Esophagus muscularis mucosa (tissue), 4 donors: ENCODE data around the gene STXBP6. TPM values are rescaled to one million over a fixed set of nuclear protein-coding genes. Genes with fewer than 3 reads are reported as not detected.

Source experiments
- DNase-seq: peaks from one replicate; pipeline ENCODE4 v3.0.0-alpha.2; 2017; ENCODE audit errors: extremely low spot score
- H3K27ac ChIP-seq, 4 donors: fragments of 200-600 bp; sonication (generic); replicated peaks in 1 of 4; 1 replicate in 3 of 4; 2 replicates in 1 of 4; pipeline ENCODE4 v1.5.1; 2016 to 2019; ENCODE audit warnings: mild to moderate bottlenecking in 1 of 4
- H3K27me3 ChIP-seq, 4 donors: fragments of 200-600 bp; sonication (generic); one replicate each; pipeline versions ENCODE4 v1.5.1 to v1.6.0; 2016 to 2019
- H3K36me3 ChIP-seq, 4 donors: fragments of 200-600 bp; sonication (generic); one replicate each; pipeline ENCODE4 v1.5.1; 2016 to 2019
- H3K4me1 ChIP-seq, 4 donors: fragments of 200-600 bp; sonication (generic); one replicate each; pipeline ENCODE4 v1.5.1; 2016 to 2019
- H3K4me3 ChIP-seq, 4 donors: fragments of 200-600 bp; sonication (generic); 1 replicate in 2 of 4; 2 replicates in 2 of 4; pipeline ENCODE4 v1.5.1; 2016 to 2019; ENCODE audit warnings: mild to moderate bottlenecking in 4 of 4, moderate library complexity in 1 of 4
- H3K9me3 ChIP-seq, 4 donors: fragments of 200-600 bp; sonication (generic); 1 replicate in 3 of 4; 2 replicates in 1 of 4; pipeline ENCODE4 v1.5.1; 2016 to 2019
- EP300 ChIP-seq: sonication (generic); formaldehyde crosslinking; IDR thresholded peaks from one replicate; pipeline ENCODE4 v1.6.1; 2017; ENCODE audit warnings: antibody characterized with exemption
- POLR2A ChIP-seq: fragments of 450-650 bp; IDR thresholded peaks from one replicate; pipeline ENCODE4 v1.6.1; 2017; ENCODE audit warnings: antibody characterized with exemption, moderate library complexity, mild to moderate bottlenecking, low read depth
- POLR2AphosphoS5 ChIP-seq, 2 donors: sonication (generic); formaldehyde crosslinking; IDR thresholded peaks; one replicate each; pipeline ENCODE4 v1.6.1; 2017; ENCODE audit warnings: antibody characterized with exemption in 2 of 2
- WGBS: methylation state at CpG from one replicate; pipeline ENCODE4 v1.1.5; 2018; 5-methylcytosine and 5-hydroxymethylcytosine counted together
- intact Hi-C: fragments of 100-400 bp; cut with DNase I; formaldehyde crosslinking; loops from one replicate; pipeline ENCODE4 v1.15.1; 2023
- total RNA-seq, 4 donors: library from RNA; depleted of rRNA; stranded (reverse); fragments of >200 nt; gene quantifications; one replicate each; pipeline versions ENCODE4 v1.1.0 to v1.2.1, GENCODE V29; 2016
- TF ChIP-seq, protein P1 (sequence below), 3 experiments: fragments of 200-600 bp in 2 of 3; fragments of 450-650 bp in 1 of 3; sonication (generic) in 2 of 3; IDR thresholded peaks; one replicate each; pipeline ENCODE4 v1.5.1; 2017 to 2019; ENCODE audit warnings: antibody characterized with exemption in 3 of 3, mild to moderate bottlenecking in 2 of 3, moderate library complexity in 1 of 3

The STXBP6 gene
- total RNA-seq, 4 donors from 2014 or later, result 36.9 to 60.4 (median 52.1) TPM

DNA sequence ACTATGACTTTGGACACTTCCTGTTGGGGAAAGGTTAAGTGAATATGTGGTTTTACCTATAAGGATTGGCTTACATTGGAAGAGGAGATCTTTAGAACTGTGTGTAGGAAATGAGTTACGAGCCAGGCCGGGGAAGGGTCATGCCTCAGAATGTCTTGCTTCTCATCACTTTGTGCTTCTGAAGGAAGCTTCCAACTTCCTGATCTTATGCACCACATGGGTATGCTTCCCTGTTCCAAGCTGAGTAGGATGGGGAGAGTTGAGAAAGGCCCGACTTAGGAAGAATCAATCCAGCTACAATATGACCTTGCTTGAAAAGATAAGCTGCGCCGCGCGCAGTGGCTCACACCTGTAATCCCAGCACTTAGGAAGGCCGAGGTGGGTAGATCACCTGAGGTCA, 59.9 kb downstream of the STXBP6 start:
- Histone ChIP-seq H3K4me3 (no peak overlapping the region), H3K27me3 (no peaks in the 10 kb centered on the region), H3K36me3 (peaks cover 0 to 5% (median 1%) of the 10 kb centered on the region in 4 donors), H3K4me1 (peaks cover 21 to 37% (median 36%) of the 10 kb centered on the region in 4 donors), H3K9me3 (no peaks in the 10 kb centered on the region), H3K27ac (no peak overlapping the region)
- 90% methylated on average over 8 of the region's 8 CpGs for WGBS
- DNase-seq, result no peak
- TF ChIP-seq POLR2A (no peak), EP300 (no peak), POLR2AphosphoS5 (IDR thresholded peaks at IDR 0.05) (no peak)
- TF ChIP-seq, protein P1, sequence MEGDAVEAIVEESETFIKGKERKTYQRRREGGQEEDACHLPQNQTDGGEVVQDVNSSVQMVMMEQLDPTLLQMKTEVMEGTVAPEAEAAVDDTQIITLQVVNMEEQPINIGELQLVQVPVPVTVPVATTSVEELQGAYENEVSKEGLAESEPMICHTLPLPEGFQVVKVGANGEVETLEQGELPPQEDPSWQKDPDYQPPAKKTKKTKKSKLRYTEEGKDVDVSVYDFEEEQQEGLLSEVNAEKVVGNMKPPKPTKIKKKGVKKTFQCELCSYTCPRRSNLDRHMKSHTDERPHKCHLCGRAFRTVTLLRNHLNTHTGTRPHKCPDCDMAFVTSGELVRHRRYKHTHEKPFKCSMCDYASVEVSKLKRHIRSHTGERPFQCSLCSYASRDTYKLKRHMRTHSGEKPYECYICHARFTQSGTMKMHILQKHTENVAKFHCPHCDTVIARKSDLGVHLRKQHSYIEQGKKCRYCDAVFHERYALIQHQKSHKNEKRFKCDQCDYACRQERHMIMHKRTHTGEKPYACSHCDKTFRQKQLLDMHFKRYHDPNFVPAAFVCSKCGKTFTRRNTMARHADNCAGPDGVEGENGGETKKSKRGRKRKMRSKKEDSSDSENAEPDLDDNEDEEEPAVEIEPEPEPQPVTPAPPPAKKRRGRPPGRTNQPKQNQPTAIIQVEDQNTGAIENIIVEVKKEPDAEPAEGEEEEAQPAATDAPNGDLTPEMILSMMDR (IDR thresholded peaks at IDR 0.05), result no peak
- intact Hi-C loops, result no loop called here

DNA sequence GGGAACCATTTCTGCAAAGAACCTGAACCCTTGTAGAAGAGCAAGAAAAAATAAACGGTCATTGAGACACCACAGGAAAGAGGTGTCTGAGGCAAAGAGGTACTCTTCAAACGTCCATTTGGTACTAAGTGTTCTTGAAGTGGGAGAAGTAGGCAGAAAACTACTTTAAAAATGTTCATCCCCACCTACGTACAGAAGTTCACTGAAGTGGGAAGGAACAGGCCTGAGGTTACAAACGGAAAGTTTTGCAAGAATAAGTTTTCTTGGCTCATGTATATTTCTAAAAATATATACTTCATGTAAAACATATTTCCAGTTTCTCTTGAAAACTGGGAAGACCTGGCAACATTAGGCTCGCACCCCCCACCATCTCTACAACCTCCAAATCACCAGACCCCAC, 61.2 kb downstream of the STXBP6 start:
- TF ChIP-seq EP300 (no peak), POLR2AphosphoS5 (IDR thresholded peaks at IDR 0.05) (no peak), POLR2A (no peak)
- TF ChIP-seq, protein P1 (IDR thresholded peaks at IDR 0.05), result no peak
- intact Hi-C loops, result no loop called here
- peaks cover 27 to 50% (median 41%) of the 10 kb centered on the region in 4 donors for H3K4me1 ChIP-seq
- H3K9me3 ChIP-seq, result no peaks in the 10 kb centered on the region
- no peaks in the 10 kb centered on the region for H3K27me3 ChIP-seq
- no peak for DNase-seq
- 55% methylated on average over 5 of the region's 5 CpGs for WGBS
- peaks cover 0 to 5% (median 1%) of the 10 kb centered on the region in 4 donors for H3K36me3 ChIP-seq
- H3K4me3 ChIP-seq, result no peak overlapping the region
- no peak overlapping the region for H3K27ac ChIP-seq

DNA sequence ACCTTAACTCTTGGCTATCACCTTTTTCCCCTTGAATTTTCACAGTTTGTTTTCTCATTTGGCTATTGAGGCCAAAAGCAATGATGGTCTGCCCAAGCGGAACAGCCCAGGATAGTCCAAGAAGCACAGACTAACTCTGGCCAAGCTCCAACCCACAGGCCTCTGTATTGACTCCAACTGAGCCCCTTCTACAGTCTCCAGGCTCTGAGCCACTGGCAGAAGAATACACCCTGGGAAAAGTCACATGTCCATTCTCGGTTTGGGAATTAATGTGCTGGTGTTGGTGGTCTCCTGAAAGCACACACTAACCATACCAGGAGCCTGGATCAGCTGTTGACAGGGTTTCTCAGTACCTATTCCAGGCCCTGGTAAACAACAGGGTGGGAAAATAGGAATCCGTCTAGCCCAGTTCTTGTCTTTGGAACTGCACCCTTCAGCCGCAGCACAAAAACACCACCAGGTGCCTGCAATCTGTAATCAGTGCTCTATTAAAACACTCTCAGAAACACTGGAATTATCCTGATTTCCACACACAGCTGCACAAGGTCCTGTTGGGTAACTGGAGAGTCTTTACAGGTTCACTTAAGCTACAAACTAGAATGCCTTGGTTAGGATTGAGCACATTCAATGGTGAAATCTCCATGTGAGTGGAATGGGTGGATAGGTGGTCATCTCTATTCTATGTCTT, 63.6 kb downstream of the STXBP6 start:
- Histone ChIP-seq H3K4me3 (no peak overlapping the region), H3K9me3 (no peaks in the 10 kb centered on the region), H3K4me1 (peaks cover 25 to 47% (median 36%) of the 10 kb centered on the region in 4 donors), H3K36me3 (peaks cover 0 to 5% (median 1%) of the 10 kb centered on the region in 4 donors), H3K27ac (no peak overlapping the region), H3K27me3 (no peaks in the 10 kb centered on the region)
- no peak for DNase-seq
- WGBS, result 84% methylated on average over 4 of the region's 4 CpGs
- TF ChIP-seq EP300 (no peak), POLR2A (no peak), POLR2AphosphoS5 (IDR thresholded peaks at IDR 0.05) (no peak)
- TF ChIP-seq, protein P1 (IDR thresholded peaks at IDR 0.05), result no peak
- intact Hi-C loops, result no loop called here

DNA sequence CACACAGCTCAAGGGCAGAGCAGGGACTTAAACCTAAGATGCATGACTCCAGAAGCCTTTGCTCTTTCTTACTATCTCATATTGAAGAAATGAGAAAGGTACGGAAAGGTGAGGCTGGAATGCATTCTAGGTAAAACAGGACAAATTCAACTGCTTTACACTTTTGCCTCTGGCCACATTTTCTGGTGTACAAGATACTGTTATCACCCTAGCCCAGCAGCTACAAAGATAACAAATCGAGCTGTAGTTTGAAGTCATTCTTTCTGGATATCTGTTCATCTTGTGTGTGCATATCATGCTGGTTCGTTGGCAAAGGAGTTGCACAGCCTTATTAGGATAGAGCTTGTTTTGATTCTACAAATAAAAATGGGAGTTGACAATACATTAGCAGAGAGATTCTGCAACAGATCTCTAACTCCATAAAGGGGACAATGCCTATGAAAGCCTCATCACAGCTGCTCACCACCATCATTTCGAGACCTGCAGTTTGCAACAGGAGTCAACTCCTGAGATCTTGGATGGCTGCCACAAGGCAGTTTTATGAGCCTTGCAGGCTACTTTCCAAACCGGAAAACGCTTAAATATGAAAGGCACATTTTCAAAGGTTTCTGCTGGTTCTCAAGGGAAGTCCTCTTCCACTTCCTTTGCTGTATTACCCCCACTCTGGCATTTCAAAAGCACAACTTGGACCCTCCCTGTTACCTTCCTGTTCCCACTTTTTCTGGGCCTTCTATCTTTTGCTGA, 64.9 kb downstream of the STXBP6 start:
- WGBS, result 44% methylated on average over 6 of the region's 6 CpGs
- Histone ChIP-seq H3K9me3 (no peaks in the 10 kb centered on the region), H3K4me1 (peaks cover 21 to 42% (median 32%) of the 10 kb centered on the region in 4 donors), H3K36me3 (peaks cover 0 to 5% (median 1%) of the 10 kb centered on the region in 4 donors), H3K4me3 (no peak overlapping the region), H3K27me3 (no peaks in the 10 kb centered on the region), H3K27ac (peak overlapping the region; percentile 4 to 20 (median 13))
- TF ChIP-seq, protein P1 (IDR thresholded peaks at IDR 0.05), result no peak
- no peak for TF ChIP-seq EP300
- TF ChIP-seq POLR2A, result no peak
- no peak for TF ChIP-seq POLR2AphosphoS5 (IDR thresholded peaks at IDR 0.05)
- intact Hi-C loops, result no loop called here
- DNase-seq, result no peak
